GM12878 (cell line): ENCODE data around the gene DCTN5. TPM values are rescaled to one million over a fixed set of nuclear protein-coding genes. Genes with fewer than 3 reads are reported as not detected.
A peak's percentile ranks its signal among the peaks of the same experiment; 100 is the strongest.

ENCODE experiments used
- EZH2 ChIP-seq: IDR thresholded peaks from 2 replicates; pipeline ENCODE4 v1.6.1; 2012; ENCODE audit warnings: low read depth, mild to moderate bottlenecking, control low read depth, inconsistent platforms, low read length, borderline replicate concordance; ENCODE audit not compliant: control insufficient read depth
- IKZF1 ChIP-seq: fragments of 450-650 bp; conservative IDR thresholded peaks from 2 replicates; pipeline ENCODE4 v1.6.1; 2017; ENCODE audit warnings: antibody characterized with exemption, mild to moderate bottlenecking
- JUNB ChIP-seq: IDR thresholded peaks from 2 replicates; pipeline ENCODE4 v1.6.1; 2016; ENCODE audit warnings: antibody characterized with exemption, mild to moderate bottlenecking
- KDM1A ChIP-seq: fragments of 200-600 bp; sonication (generic); IDR thresholded peaks from 2 replicates; pipeline ENCODE4 v1.6.1; 2016; ENCODE audit warnings: borderline replicate concordance
- MTA3 ChIP-seq: IDR thresholded peaks from 2 replicates; pipeline ENCODE4 v1.6.1; 2012; ENCODE audit warnings: low read length, inconsistent platforms, borderline replicate concordance
- PML ChIP-seq: IDR thresholded peaks from 2 replicates; pipeline ENCODE4 v1.6.1; 2012; ENCODE audit warnings: low read length, inconsistent platforms
- ZBTB11 ChIP-seq: fragments of 450-650 bp; formaldehyde crosslinking; IDR thresholded peaks from 2 replicates; pipeline ENCODE4 v1.5.0; 2022; ENCODE audit warnings: mild to moderate bottlenecking, missing genetic modification characterization
- polyA plus RNA-seq, 11 experiments: library from polyadenylated mRNA; depleted of rRNA in 4 of 11; unstranded in 6 of 11; stranded (reverse) in 5 of 11; fragments of >200 nt; fragmentation: Nextera tagmentation in 4 of 11; fragmentation: Illumina TruSeq in 1 of 11; extraction: Ambion mirVana in 4 of 11; extraction: Trizol in 1 of 11; gene quantifications; 1 replicate in 1 of 11; 2 replicates in 10 of 11; pipeline versions ENCODE4 v1.2.1 to v1.2.3, GENCODE V29; 2011 to 2016; ENCODE audit warnings: inconsistent platforms in 2 of 11, missing spikeins in 2 of 11, low read depth in 1 of 11
- total RNA-seq, 4 experiments: library from RNA; depleted of rRNA in 3 of 4; stranded (reverse); fragments of >200 nt in 3 of 4; fragmentation: Illumina TruSeq in 1 of 4; extraction: Trizol in 1 of 4; gene quantifications; 2 replicates each; pipeline versions ENCODE4 v1.2.1 to v1.2.3, GENCODE V29; 2013 to 2021
- TF ChIP-seq, protein P1 (sequence below): fragments of 450-650 bp; conservative IDR thresholded peaks from 2 replicates; pipeline ENCODE4 v1.6.1; 2017; ENCODE audit warnings: mild to moderate bottlenecking, moderate library complexity
- TF ChIP-seq, protein P2 (sequence below): fragments of 450-650 bp; IDR thresholded peaks from 2 replicates; pipeline ENCODE4 v1.6.1; 2016; ENCODE audit warnings: mild to moderate bottlenecking

DCTN5 gene
- total and polyA plus RNA-seq, 10 of the 15 experiments (the other 5 are each of a cell fraction or from before 2014, with no cell fraction given) = 49.1 to 153 (median 81.4) TPM

GRCh38 chr16:23595951-23596720 is 45.1 kb upstream of the DCTN5 start, which contains the start of gene NDUFAB1 (continued):
- TF ChIP-seq, protein P1, sequence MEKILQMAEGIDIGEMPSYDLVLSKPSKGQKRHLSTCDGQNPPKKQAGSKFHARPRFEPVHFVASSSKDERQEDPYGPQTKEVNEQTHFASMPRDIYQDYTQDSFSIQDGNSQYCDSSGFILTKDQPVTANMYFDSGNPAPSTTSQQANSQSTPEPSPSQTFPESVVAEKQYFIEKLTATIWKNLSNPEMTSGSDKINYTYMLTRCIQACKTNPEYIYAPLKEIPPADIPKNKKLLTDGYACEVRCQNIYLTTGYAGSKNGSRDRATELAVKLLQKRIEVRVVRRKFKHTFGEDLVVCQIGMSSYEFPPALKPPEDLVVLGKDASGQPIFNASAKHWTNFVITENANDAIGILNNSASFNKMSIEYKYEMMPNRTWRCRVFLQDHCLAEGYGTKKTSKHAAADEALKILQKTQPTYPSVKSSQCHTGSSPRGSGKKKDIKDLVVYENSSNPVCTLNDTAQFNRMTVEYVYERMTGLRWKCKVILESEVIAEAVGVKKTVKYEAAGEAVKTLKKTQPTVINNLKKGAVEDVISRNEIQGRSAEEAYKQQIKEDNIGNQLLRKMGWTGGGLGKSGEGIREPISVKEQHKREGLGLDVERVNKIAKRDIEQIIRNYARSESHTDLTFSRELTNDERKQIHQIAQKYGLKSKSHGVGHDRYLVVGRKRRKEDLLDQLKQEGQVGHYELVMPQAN = peak; percentile 70
- TF ChIP-seq MTA3 (no peak), KDM1A (no peak), ZBTB11 (CRISPR knock-in tag) (no peak), IKZF1 (peak; percentile 86), JUNB (no peak), EZH2 (no peak), PML (0 out of 2 replicates have a peak, but pooled peaks have one; percentile 70)
- TF ChIP-seq, protein P2, sequence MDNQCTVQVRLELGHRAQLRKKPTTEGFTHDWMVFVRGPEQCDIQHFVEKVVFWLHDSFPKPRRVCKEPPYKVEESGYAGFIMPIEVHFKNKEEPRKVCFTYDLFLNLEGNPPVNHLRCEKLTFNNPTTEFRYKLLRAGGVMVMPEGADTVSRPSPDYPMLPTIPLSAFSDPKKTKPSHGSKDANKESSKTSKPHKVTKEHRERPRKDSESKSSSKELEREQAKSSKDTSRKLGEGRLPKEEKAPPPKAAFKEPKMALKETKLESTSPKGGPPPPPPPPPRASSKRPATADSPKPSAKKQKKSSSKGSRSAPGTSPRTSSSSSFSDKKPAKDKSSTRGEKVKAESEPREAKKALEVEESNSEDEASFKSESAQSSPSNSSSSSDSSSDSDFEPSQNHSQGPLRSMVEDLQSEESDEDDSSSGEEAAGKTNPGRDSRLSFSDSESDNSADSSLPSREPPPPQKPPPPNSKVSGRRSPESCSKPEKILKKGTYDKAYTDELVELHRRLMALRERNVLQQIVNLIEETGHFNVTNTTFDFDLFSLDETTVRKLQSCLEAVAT = no peak
